ENCODE data around the gene PSME4.
"Not testable (repeated sequence)": the region's sequence is repeated elsewhere in the genome, so short reads cannot be mapped to it uniquely, and the experiment has no call there.

PSME4 gene

DNA sequence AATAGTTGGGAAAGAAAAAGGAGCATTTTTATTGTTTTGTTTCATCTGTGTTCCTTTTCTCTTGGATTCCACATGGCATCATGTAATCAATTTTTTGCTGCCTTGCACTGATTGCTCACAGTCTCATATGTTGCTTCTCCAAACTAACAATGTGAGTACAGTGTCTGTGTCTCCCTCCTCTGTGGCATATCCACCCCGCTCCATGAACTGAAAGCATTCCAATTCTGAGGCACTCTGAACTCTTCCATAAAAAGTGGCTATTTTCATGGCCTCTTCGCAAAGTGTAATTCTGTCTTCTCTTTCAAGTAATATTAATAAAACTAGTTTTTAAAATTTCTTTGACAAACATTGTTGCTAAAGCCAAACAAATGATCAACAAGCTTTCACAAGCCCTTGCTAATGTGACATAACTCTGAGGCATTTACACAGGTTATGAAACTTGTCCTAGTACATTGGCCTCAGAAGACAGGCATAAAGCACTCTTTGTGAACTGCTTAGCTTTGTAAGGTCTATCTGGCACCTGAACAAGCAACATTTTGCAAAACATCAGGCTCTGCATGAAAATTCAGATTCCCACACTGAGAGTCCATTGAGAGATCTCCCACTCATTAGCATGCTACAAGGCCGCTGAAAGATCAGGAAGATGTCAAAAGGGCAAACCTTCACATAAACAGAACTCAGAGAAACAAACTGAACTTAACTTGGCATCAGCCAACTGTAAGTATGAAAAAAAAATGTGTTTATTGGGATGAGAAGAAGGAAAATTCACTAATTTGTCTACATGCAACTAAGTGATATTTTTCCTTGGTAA, 144.0 kb downstream of the PSME4 start:
- no peak for DNase-seq (ENCODE audit: low spot score)
- TF ChIP-seq, protein P1, sequence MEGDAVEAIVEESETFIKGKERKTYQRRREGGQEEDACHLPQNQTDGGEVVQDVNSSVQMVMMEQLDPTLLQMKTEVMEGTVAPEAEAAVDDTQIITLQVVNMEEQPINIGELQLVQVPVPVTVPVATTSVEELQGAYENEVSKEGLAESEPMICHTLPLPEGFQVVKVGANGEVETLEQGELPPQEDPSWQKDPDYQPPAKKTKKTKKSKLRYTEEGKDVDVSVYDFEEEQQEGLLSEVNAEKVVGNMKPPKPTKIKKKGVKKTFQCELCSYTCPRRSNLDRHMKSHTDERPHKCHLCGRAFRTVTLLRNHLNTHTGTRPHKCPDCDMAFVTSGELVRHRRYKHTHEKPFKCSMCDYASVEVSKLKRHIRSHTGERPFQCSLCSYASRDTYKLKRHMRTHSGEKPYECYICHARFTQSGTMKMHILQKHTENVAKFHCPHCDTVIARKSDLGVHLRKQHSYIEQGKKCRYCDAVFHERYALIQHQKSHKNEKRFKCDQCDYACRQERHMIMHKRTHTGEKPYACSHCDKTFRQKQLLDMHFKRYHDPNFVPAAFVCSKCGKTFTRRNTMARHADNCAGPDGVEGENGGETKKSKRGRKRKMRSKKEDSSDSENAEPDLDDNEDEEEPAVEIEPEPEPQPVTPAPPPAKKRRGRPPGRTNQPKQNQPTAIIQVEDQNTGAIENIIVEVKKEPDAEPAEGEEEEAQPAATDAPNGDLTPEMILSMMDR (IDR thresholded peaks at IDR 0.05; ENCODE audit: borderline replicate concordance, control extremely low read depth, extremely low read depth, insufficient read depth, missing control alignments): no peak
- in situ Hi-C loops (cut with MboI; ENCODE audit: low sequenced_read_pairs, unreplicated experiment): no loop called here

DNA sequence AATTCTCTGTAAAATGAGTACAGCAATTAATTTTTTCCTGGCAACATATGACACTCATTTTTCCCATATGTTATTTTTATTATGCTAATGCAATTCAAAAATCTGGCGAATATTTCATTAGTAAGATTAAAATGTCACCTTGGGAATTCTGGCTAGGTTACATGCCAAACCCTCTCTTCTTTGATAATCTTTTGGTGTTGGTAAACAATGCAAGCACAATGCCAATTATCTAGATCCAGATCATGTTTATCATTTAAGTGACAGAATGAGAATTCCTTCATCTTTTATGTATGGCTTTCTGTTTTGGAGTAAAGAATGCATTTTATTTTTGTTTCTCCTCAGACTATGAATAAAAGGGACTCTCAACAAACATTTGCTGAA, 144.8 kb downstream of the PSME4 start:
- DNase-seq (ENCODE audit: low spot score): no peak
- TF ChIP-seq, protein P1 (IDR thresholded peaks at IDR 0.05; ENCODE audit: borderline replicate concordance, control extremely low read depth, extremely low read depth, insufficient read depth, missing control alignments): no peak
- in situ Hi-C loops (cut with MboI; ENCODE audit: low sequenced_read_pairs, unreplicated experiment): no loop called here

DNA sequence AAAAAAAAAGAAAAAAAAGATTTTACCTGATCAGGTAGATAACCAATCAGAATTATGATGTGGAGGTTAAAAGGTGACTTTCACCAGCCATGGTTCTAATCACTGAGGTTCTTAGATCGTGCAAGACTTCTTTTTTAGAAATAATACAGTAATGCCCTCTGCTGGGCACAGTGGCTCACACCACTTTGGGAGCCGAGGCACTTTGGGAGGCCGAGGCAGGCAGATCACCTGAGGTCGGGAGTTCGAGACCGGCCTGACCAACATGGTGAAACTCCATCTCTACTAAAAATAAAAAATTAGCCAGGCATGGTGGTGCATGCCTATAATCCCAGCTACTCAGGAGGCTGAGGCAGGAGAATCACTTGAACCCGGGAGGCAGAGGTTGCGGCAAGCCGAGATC, 147.2 kb downstream of the PSME4 start:
- in situ Hi-C loops (cut with MboI; ENCODE audit: low sequenced_read_pairs, unreplicated experiment); DNase-seq (ENCODE audit: low spot score): not testable (repeated sequence)
- TF ChIP-seq, protein P1 (IDR thresholded peaks at IDR 0.05; ENCODE audit: borderline replicate concordance, control extremely low read depth, extremely low read depth, insufficient read depth, missing control alignments): peak; percentile 31

DNA sequence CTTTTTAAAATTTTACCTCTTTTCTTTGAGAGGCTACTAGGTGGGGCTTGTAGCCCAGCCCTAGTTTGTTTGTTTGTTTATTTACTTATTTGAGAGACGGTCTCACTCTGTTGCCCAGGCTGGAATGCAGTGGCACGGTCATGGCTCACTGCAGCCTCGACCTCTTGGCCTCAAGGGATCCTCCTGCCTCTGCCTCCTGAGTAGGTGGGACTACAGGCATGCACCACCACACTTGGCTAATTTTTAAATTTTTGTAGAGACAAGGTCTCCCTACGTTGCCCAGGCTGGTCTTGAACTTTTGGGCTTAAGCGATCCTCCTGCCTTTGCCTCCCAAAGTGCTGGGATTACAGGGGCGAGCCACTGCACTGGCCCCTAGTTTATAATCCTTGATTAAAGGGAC, 149.0 kb downstream of the PSME4 start:
- DNase-seq (ENCODE audit: low spot score): no peak
- in situ Hi-C loops (cut with MboI; ENCODE audit: low sequenced_read_pairs, unreplicated experiment): no loop called here
- TF ChIP-seq, protein P1 (IDR thresholded peaks at IDR 0.05; ENCODE audit: borderline replicate concordance, control extremely low read depth, extremely low read depth, insufficient read depth, missing control alignments): no peak

DNA sequence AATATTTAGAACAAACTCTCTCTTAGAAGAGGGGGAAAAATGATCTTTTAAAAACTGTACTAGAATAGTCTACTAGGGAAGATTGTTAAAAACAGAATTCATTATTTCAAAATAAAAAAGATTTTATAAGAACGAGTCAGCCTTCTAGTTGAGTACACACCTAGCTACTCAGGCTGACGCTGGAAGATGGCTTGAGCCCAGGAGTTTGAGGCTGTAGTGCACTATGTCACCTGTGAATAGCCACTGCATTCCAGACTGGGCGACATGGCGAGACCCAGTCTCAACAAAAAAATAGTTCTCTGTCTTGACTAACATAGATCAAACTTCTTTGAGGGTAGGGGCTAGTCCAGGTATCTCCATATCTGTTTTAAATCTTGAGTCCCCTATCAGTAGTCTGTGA, 150.1 kb downstream of the PSME4 start:
- in situ Hi-C loops (cut with MboI; ENCODE audit: low sequenced_read_pairs, unreplicated experiment): no loop called here
- TF ChIP-seq, protein P1 (IDR thresholded peaks at IDR 0.05; ENCODE audit: borderline replicate concordance, control extremely low read depth, extremely low read depth, insufficient read depth, missing control alignments): no peak
- no peak for DNase-seq (ENCODE audit: low spot score)

DNA sequence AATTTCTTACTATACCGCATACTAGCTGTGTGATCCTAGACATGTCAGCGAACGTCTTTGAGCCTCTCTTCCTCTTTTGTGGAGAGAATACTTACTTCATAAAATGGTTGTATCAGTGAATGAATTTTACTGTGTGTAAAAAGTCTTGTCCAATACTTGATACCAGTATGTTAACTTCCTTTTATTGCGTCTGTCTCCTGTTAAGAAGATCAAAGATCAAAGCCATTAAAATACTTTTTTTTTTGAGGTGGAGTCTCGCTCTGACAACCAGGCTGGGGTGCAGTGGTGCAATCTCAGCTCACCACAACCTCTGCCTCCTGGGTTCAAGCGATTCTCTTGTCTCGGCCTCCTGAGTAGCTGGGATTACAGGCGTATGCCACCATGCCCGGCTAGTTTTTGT, 150.7 kb downstream of the PSME4 start:
- no peak for DNase-seq (ENCODE audit: low spot score)
- TF ChIP-seq, protein P1 (IDR thresholded peaks at IDR 0.05; ENCODE audit: borderline replicate concordance, control extremely low read depth, extremely low read depth, insufficient read depth, missing control alignments): no peak
- in situ Hi-C loops (cut with MboI; ENCODE audit: low sequenced_read_pairs, unreplicated experiment): no loop called here
